Mesendoderm (in vitro differentiated cells): ENCODE results near the gene KIFC1.

Source experiments
- DNase-seq: peaks from one replicate; pipeline ENCODE4 v3.0.0; 2013
- H2AK5ac ChIP-seq: 2 replicates; pipeline ENCODE4 v1.6.1; 2013; ENCODE audit warnings: low read length, inconsistent platforms
- H2BK120ac ChIP-seq: 2 replicates; pipeline ENCODE4 v1.6.1; 2013; ENCODE audit warnings: low read depth, mild to moderate bottlenecking, low read length, moderate library complexity, mixed read lengths
- H2BK15ac ChIP-seq: replicated peaks from 2 replicates; pipeline ENCODE4 v1.6.1; 2013; ENCODE audit warnings: low read depth, mild to moderate bottlenecking, moderate library complexity
- H2BK5ac ChIP-seq: 2 replicates; pipeline ENCODE4 v1.6.1; 2013; ENCODE audit warnings: low read length, inconsistent platforms
- H3K18ac ChIP-seq: 2 replicates; pipeline ENCODE4 v1.6.1; 2013; ENCODE audit warnings: mild to moderate bottlenecking, low read length, mixed read lengths
- H3K23ac ChIP-seq: one replicate; pipeline ENCODE4 v1.6.1; 2013; ENCODE audit warnings: low read length
- H3K27ac ChIP-seq: 2 replicates; pipeline ENCODE4 v1.5.1; 2013; ENCODE audit warnings: low read depth, mild to moderate bottlenecking, inconsistent platforms, low read length, moderate library complexity
- H3K27me3 ChIP-seq: 2 replicates; pipeline ENCODE4 v1.6.1; 2013; ENCODE audit warnings: low read length, control low read depth, mild to moderate bottlenecking, inconsistent platforms; ENCODE audit not compliant: insufficient read depth, poor library complexity
- H3K36me3 ChIP-seq: 2 replicates; pipeline ENCODE4 v1.6.1; 2013; ENCODE audit warnings: low read length, inconsistent platforms; ENCODE audit not compliant: control insufficient read depth, insufficient read depth
- H3K4ac ChIP-seq: one replicate; pipeline ENCODE4 v1.6.1; 2013; ENCODE audit warnings: low read depth, mild to moderate bottlenecking, low read length, moderate library complexity
- H3K4me1 ChIP-seq: 2 replicates; pipeline ENCODE4 v1.6.1; 2013; ENCODE audit warnings: low read depth, low read length, inconsistent platforms; ENCODE audit not compliant: control insufficient read depth
- H3K4me2 ChIP-seq: 2 replicates; pipeline ENCODE4 v1.6.1; 2013; ENCODE audit warnings: low read length
- H3K4me3 ChIP-seq: 2 replicates; pipeline ENCODE4 v1.5.1; 2013; ENCODE audit warnings: mild to moderate bottlenecking, low read length
- H3K56ac ChIP-seq: one replicate; pipeline ENCODE4 v1.6.1; 2013; ENCODE audit warnings: low read length
- H3K79me1 ChIP-seq: 2 replicates; pipeline ENCODE4 v1.6.1; 2013; ENCODE audit warnings: low read length, inconsistent platforms
- H3K79me2 ChIP-seq: 2 replicates; pipeline ENCODE4 v1.6.1; 2013; ENCODE audit warnings: mild to moderate bottlenecking, low read length; ENCODE audit not compliant: control insufficient read depth, insufficient read depth
- H3K9ac ChIP-seq: 2 replicates; pipeline ENCODE4 v1.6.1; 2013; ENCODE audit warnings: low read length, inconsistent platforms
- H4K5ac ChIP-seq: one replicate; pipeline ENCODE4 v1.6.1; 2013; ENCODE audit warnings: low read length
- H4K8ac ChIP-seq: one replicate; pipeline ENCODE4 v1.6.1; 2013; ENCODE audit warnings: low read depth, mild to moderate bottlenecking, control low read depth, low read length, moderate library complexity
- WGBS: extraction: QIAGEN DNeasy Blood & Tissue Kit; methylation state at CpG from one replicate; pipeline ENCODE4 v1.1.7; 2013; ENCODE audit warnings: low lambda C conversion rate, missing lambda C conversion rate; ENCODE audit not compliant: insufficient coverage; ENCODE audit errors: extremely low coverage; 5-methylcytosine and 5-hydroxymethylcytosine counted together

The KIFC1 gene

GRCh38 chr6:33451606-33452005, 60.0 kb downstream of the KIFC1 start:
- Histone ChIP-seq H3K4ac (no peak overlapping the region), H3K27ac (no peak overlapping the region), H3K23ac (no peak overlapping the region), H2BK5ac (no peak overlapping the region), H3K27me3 (no peaks in the 10 kb centered on the region), H3K4me1 (peaks cover 3% of the 10 kb centered on the region), H3K4me2 (no peak overlapping the region), H3K36me3 (peaks cover 13% of the 10 kb centered on the region), H2BK15ac (no peak overlapping the region), H4K8ac (no peak overlapping the region), H4K5ac (no peak overlapping the region), H3K56ac (no peak overlapping the region), H3K79me2 (peaks cover 8% of the 10 kb centered on the region), H2AK5ac (no peak overlapping the region), H3K18ac (no peak overlapping the region), H3K4me3 (no peak overlapping the region), H3K79me1 (peaks cover 19% of the 10 kb centered on the region), H3K9ac (no peak overlapping the region), H2BK120ac (no peak overlapping the region)
- no CpG with 5 or more reads among the region's 15 CpGs for WGBS
- DNase-seq: no peak

- H3K56ac ChIP-seq: no peak overlapping the region
- no CpG with 5 or more reads among the region's 4 CpGs for WGBS
- peaks cover 8% of the 10 kb centered on the region for H3K79me2 ChIP-seq
Measured at GRCh38 chr6:33452496-33452895, 60.9 kb downstream of the KIFC1 start.

GRCh38 chr6:33453393-33454008, 61.9 kb downstream of the KIFC1 start:
- WGBS: no CpG with 5 or more reads among the region's 12 CpGs
- no peak overlapping the region for H3K23ac ChIP-seq
- H2BK120ac ChIP-seq: no peak overlapping the region
- H3K18ac ChIP-seq: no peak overlapping the region
- no peak overlapping the region for H4K5ac ChIP-seq
- peak overlapping the region; percentile 90 for H3K9ac ChIP-seq
- no peak overlapping the region for H2AK5ac ChIP-seq
- no peak overlapping the region for H3K4ac ChIP-seq
- H3K36me3 ChIP-seq: peaks cover 4% of the 10 kb centered on the region
- peaks cover 17% of the 10 kb centered on the region for H3K79me1 ChIP-seq
- H3K4me2 ChIP-seq: peak overlapping the region; percentile 77
- H3K4me3 ChIP-seq: peak overlapping the region; percentile 66
- no peaks in the 10 kb centered on the region for H3K27me3 ChIP-seq
- H3K27ac ChIP-seq: no peak overlapping the region
- H3K4me1 ChIP-seq: peaks cover 3% of the 10 kb centered on the region
- DNase-seq: no peak
- H4K8ac ChIP-seq: no peak overlapping the region
- H2BK15ac ChIP-seq: no peak overlapping the region
- peaks cover 8% of the 10 kb centered on the region for H3K79me2 ChIP-seq
- H3K56ac ChIP-seq: peak overlapping the region; percentile 73
- no peak overlapping the region for H2BK5ac ChIP-seq

More at GRCh38 chr6:33452496-33452895, 60.9 kb downstream of the KIFC1 start:
- Histone ChIP-seq H2AK5ac (no peak overlapping the region), H3K23ac (no peak overlapping the region), H2BK120ac (no peak overlapping the region), H4K8ac (no peak overlapping the region), H3K4me2 (no peak overlapping the region), H2BK15ac (no peak overlapping the region), H3K79me1 (peaks cover 19% of the 10 kb centered on the region), H3K9ac (no peak overlapping the region), H3K4me1 (peaks cover 3% of the 10 kb centered on the region), H3K36me3 (peaks cover 11% of the 10 kb centered on the region), H3K27me3 (no peaks in the 10 kb centered on the region), H3K18ac (no peak overlapping the region), H2BK5ac (no peak overlapping the region), H4K5ac (no peak overlapping the region), H3K4ac (no peak overlapping the region), H3K27ac (no peak overlapping the region), H3K4me3 (no peak overlapping the region)
- DNase-seq: no peak

- Histone ChIP-seq H4K5ac (no peak within 1 kb of the TSS), H3K4me3 (peak within 1 kb of the TSS; percentile 90), H3K9ac (peak within 1 kb of the TSS; percentile 90), H2AK5ac (peak within 1 kb of the TSS; percentile 2), H3K36me3 (peaks cover 4% of the 10 kb centered on the region), H3K4ac (peak within 1 kb of the TSS; percentile 44), H3K27ac (no peak within 1 kb of the TSS), H3K4me2 (peak within 1 kb of the TSS; percentile 77), H3K18ac (peak within 1 kb of the TSS; percentile 45), H3K79me2 (peaks cover 8% of the 10 kb centered on the region), H3K27me3 (no peaks in the 10 kb centered on the region), H2BK15ac (no peak within 1 kb of the TSS), H4K8ac (no peak within 1 kb of the TSS), H2BK120ac (no peak within 1 kb of the TSS), H3K79me1 (peaks cover 17% of the 10 kb centered on the region), H2BK5ac (no peak within 1 kb of the TSS), H3K4me1 (peaks cover 3% of the 10 kb centered on the region), H3K23ac (peak within 1 kb of the TSS; percentile 66), H3K56ac (peak within 1 kb of the TSS; percentile 92)
- DNase-seq: peak; percentile 97
- WGBS: no CpG with 5 or more reads among the region's 65 CpGs
Measured at GRCh38 chr6:33454009-33454946, 62.7 kb downstream of the KIFC1 start, which contains the start of gene ZBTB9. TSS of gene ZBTB9 (plus strand) at chr6:33454576. CDS start at chr6:33455101, 525 bp downstream.

- peaks cover 8% of the 10 kb centered on the region for H3K79me2 ChIP-seq
- no peak overlapping the region for H3K23ac ChIP-seq
- H3K4me2 ChIP-seq: peak overlapping the region; percentile 74
- H3K18ac ChIP-seq: no peak overlapping the region
- no peak overlapping the region for H4K5ac ChIP-seq
- H2BK15ac ChIP-seq: no peak overlapping the region
- peak overlapping the region; percentile 2 for H2AK5ac ChIP-seq
- peak; percentile 6 for DNase-seq
- H3K27ac ChIP-seq: no peak overlapping the region
- peaks cover 3% of the 10 kb centered on the region for H3K4me1 ChIP-seq
- H4K8ac ChIP-seq: no peak overlapping the region
- peak overlapping the region; percentile 90 for H3K4me3 ChIP-seq
- H3K56ac ChIP-seq: peak overlapping the region; percentile 90
- peaks cover 17% of the 10 kb centered on the region for H3K79me1 ChIP-seq
- H3K4ac ChIP-seq: no peak overlapping the region
- H3K36me3 ChIP-seq: peaks cover 4% of the 10 kb centered on the region
- no peaks in the 10 kb centered on the region for H3K27me3 ChIP-seq
- no peak overlapping the region for H2BK5ac ChIP-seq
- H3K9ac ChIP-seq: peak overlapping the region; percentile 89
- no peak overlapping the region for H2BK120ac ChIP-seq
- WGBS: no CpG with 5 or more reads among the region's 16 CpGs
Measured at GRCh38 chr6:33455051-33455450, 63.4 kb downstream of the KIFC1 start.
